ENCODE measurements around the gene LCNL1. TPM values are rescaled to one million over a fixed set of nuclear protein-coding genes. Genes with fewer than 3 reads are reported as not detected.

Gene LCNL1
- total and polyA plus RNA-seq, 5 donors from 2014 or later, result not detected

DNA sequence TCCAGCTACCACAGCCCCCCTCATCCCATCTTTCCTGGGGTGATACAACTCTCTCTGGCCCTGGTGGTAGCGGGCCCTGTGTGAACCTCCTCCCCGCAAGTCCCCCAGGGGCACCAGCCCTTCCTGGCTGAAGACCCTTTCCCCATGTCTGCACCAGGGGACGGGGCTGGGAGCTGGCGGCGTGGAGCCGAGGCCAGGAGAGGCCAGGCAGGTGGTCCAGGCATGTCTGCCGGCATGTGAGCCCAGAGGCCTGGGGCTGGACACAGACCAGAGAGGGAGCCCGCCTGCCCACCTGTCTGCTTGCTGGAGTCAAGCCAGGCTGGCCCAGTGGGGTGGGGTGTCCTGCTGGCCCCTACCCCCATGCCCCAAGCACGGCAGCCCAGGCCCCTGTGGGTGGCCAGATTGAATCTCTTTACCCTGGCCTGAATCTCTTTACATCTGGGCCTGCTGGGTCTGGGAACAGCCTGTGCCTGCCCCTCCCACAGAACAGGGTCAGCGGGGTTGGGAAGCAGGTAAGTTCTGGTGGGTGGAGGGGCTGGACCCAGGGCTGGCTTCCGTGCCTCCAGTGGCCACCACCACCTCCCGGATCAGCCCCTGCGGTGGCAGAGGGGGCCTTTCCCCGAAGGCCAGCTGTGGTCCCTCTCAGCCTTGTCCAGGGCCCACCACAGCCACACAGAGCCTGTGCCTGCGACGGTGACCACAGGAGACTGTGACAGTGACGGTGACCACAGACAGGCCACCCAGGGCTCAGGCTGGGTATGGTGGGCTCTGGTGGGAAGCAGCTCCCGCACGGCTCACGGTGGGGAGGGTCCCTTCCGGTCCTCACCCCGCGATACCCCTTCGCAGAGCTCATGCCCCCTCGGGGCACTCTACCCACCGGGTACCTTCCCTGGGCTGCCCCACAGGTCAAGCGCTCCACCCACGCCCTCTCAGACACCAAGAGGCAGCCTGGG, 23.6 kb upstream of the LCNL1 start:
- H3K4me3 ChIP-seq (ENCODE audit: low read depth, low read length), result no peak overlapping the region
- no peaks in the 10 kb centered on the region for H3K36me3 ChIP-seq (ENCODE audit: control insufficient read depth, insufficient read depth, low read length)
- Mint-ChIP-seq H3K36me3 (no peaks in the 10 kb centered on the region), H3K9me3 (peaks cover 0 to 2% (median 0%) of the 10 kb centered on the region in 7 donors), H3K4me3 (no peak overlapping the region), H3K27me3 (peaks cover 4% of the 10 kb centered on the region), H3K4me1 (peaks cover 0 to 9% (median 2%) of the 10 kb centered on the region in 4 donors), H3K27ac (peak overlapping the region in 1 of 3 donors; percentile 77)
- H3K27ac ChIP-seq (ENCODE audit: insufficient read depth, low read length, poor library complexity, severe bottlenecking), result no peak overlapping the region
- H3K4me1 ChIP-seq (ENCODE audit: control insufficient read depth, insufficient read depth, low read length, poor library complexity, severe bottlenecking), result peaks cover 35% of the 10 kb centered on the region
- DNase-seq (no peak), ATAC-seq (ENCODE audit: low read depth in 2 of 2) (no peak)
- H3K9me3 ChIP-seq (ENCODE audit: control insufficient read depth in 2 of 2, low read length in 2 of 2), result no peaks in the 10 kb centered on the region
- H3K27me3 ChIP-seq (ENCODE audit: control insufficient read depth, insufficient read depth, low read length), result no peaks in the 10 kb centered on the region

DNA sequence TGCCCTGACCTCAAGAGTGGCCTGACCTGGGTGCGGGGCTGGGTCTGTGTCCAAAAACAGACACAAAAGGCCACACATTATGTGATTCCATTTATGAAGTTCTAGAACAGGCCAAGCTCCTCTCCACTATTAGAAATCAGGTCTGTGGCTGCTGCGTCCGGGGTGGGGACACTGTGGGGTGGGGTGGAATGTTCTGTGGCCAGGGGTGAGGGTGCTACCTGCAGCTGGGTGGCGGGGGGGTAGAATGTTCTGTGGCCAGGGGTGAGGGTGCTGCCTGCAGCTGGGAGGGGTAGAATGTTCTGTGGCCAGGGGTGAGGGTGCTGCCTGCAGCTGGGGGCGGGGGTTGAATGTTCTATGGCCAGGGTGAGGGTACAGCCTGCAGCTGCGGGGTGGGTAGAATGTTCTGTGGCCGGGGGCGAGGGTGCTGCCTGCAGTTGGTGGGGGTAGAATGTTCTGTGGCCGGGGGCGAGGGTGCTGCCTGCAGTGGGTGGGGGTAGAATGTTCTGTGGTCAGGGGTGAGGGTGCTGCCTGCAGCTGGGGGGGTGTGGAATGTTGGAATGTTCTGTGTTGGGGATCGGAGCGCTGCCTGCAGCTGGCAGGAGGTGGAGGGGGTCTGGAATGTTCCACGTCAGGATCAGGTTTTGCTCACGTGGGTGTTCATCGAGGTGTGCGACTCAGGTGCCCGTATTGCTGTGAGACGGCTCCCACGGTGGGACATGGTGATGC, 22.4 kb upstream of the LCNL1 start:
- ATAC-seq (ENCODE audit: low read depth in 2 of 2) (peak in 1 of 2 donors; percentile 45), DNase-seq (peak in 1 of 3 donors; percentile 78)
- no peaks in the 10 kb centered on the region for H3K36me3 ChIP-seq (ENCODE audit: control insufficient read depth, insufficient read depth, low read length)
- peaks cover 47% of the 10 kb centered on the region for H3K4me1 ChIP-seq (ENCODE audit: control insufficient read depth, insufficient read depth, low read length, poor library complexity, severe bottlenecking)
- no peak overlapping the region for H3K4me3 ChIP-seq (ENCODE audit: low read depth, low read length)
- Mint-ChIP-seq H3K4me1 (peaks cover 0 to 14% (median 4%) of the 10 kb centered on the region in 4 donors), H3K9me3 (peaks cover 0 to 2% (median 0%) of the 10 kb centered on the region in 7 donors), H3K36me3 (no peaks in the 10 kb centered on the region), H3K27ac (peak overlapping the region in 2 of 3 donors; percentile 72 to 93), H3K27me3 (peaks cover under 1% of the 10 kb centered on the region), H3K4me3 (peak overlapping the region in 3 of 4 donors; percentile 41 to 85 (median 63))
- peak overlapping the region; percentile 15 for H3K27ac ChIP-seq (ENCODE audit: insufficient read depth, low read length, poor library complexity, severe bottlenecking)
- no peaks in the 10 kb centered on the region for H3K27me3 ChIP-seq (ENCODE audit: control insufficient read depth, insufficient read depth, low read length)
- H3K9me3 ChIP-seq (ENCODE audit: control insufficient read depth in 2 of 2, low read length in 2 of 2), result no peaks in the 10 kb centered on the region

DNA sequence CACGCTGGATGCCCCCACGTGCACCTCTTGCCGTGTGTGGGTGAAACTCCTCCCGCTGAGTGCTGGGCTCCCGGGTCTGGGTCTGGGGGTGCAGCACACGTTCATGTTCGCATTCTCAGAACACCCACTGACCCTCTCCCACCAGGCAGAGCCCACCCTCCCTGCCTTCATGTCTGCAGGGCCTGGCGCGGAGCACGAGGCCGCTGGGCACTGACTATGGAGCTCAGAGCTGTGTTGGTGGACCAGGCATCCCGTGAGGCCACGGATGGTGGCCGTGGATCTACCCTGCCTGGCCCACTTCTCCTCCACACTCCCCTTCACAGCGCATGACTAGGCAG, 21.9 kb upstream of the LCNL1 start:
- no peak overlapping the region for H3K27ac ChIP-seq (ENCODE audit: insufficient read depth, low read length, poor library complexity, severe bottlenecking)
- no peak for ATAC-seq (ENCODE audit: low read depth in 2 of 2)
- no peaks in the 10 kb centered on the region for H3K9me3 ChIP-seq (ENCODE audit: control insufficient read depth in 2 of 2, low read length in 2 of 2)
- DNase-seq, result no peak
- no peaks in the 10 kb centered on the region for H3K27me3 ChIP-seq (ENCODE audit: control insufficient read depth, insufficient read depth, low read length)
- Mint-ChIP-seq H3K4me1 (peaks cover 0 to 19% (median 9%) of the 10 kb centered on the region in 4 donors), H3K27me3 (no peaks in the 10 kb centered on the region), H3K9me3 (peaks cover 0 to 2% (median 0%) of the 10 kb centered on the region in 7 donors), H3K4me3 (no peak overlapping the region), H3K27ac (no peak overlapping the region), H3K36me3 (no peaks in the 10 kb centered on the region)
- H3K4me1 ChIP-seq (ENCODE audit: control insufficient read depth, insufficient read depth, low read length, poor library complexity, severe bottlenecking), result peaks cover 52% of the 10 kb centered on the region
- no peaks in the 10 kb centered on the region for H3K36me3 ChIP-seq (ENCODE audit: control insufficient read depth, insufficient read depth, low read length)
- no peak overlapping the region for H3K4me3 ChIP-seq (ENCODE audit: low read depth, low read length)

DNA sequence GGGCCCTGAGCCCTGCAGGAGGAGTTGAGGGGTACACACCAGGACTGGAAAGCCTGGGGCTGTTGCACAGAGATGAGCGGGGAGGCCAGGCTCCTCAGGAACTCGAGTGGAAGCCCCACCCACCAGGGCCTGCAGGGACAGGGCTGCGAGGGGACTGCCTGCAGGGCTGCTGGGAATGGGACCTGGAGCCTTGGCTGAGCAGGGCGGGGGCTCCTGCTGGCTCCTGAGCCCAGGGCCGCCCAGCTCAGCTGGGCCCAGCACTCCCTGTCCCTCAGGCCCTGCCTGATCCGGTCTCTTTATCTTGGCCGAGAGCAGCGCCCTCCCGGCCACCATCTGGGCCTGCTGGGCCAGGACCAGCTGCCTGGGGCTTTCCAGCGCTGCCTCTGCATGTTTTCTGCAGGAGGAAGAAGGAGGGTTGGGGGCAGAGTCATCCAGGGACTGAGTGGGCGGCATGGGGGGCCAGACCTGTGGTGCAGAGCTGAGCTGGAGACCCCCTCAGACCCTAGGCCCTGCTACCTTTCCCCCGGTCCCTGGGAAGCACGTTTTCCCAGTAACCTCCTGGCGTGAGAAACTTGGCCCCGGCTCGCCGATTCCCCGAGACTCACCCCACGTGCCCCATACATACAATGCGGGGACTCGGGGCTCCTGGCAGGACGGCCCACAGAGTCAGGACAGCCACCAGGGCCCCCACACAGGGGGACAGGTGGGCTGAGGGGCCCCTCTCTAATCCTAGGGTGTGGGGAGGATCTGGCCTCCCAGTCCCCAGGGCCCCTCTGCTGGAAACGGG, 21.3 kb upstream of the LCNL1 start:
- Histone ChIP-seq H3K27me3 (ENCODE audit: control insufficient read depth, insufficient read depth, low read length) (no peaks in the 10 kb centered on the region), H3K27ac (ENCODE audit: insufficient read depth, low read length, poor library complexity, severe bottlenecking) (no peak overlapping the region), H3K4me3 (ENCODE audit: low read depth, low read length) (no peak overlapping the region), H3K36me3 (ENCODE audit: control insufficient read depth, insufficient read depth, low read length) (no peaks in the 10 kb centered on the region), H3K4me1 (ENCODE audit: control insufficient read depth, insufficient read depth, low read length, poor library complexity, severe bottlenecking) (peaks cover 58% of the 10 kb centered on the region), H3K9me3 (ENCODE audit: control insufficient read depth in 2 of 2, low read length in 2 of 2) (no peaks in the 10 kb centered on the region)
- DNase-seq, result no peak
- H3K4me1 Mint-ChIP-seq, result peaks cover 0 to 23% (median 12%) of the 10 kb centered on the region in 4 donors
- H3K9me3 Mint-ChIP-seq, result peaks cover 0 to 2% (median 0%) of the 10 kb centered on the region in 7 donors
- H3K27me3 Mint-ChIP-seq, result no peaks in the 10 kb centered on the region
- no peaks in the 10 kb centered on the region for H3K36me3 Mint-ChIP-seq
- H3K4me3 Mint-ChIP-seq, result no peak overlapping the region
- H3K27ac Mint-ChIP-seq, result no peak overlapping the region
- no peak for ATAC-seq (ENCODE audit: low read depth in 2 of 2)

DNA sequence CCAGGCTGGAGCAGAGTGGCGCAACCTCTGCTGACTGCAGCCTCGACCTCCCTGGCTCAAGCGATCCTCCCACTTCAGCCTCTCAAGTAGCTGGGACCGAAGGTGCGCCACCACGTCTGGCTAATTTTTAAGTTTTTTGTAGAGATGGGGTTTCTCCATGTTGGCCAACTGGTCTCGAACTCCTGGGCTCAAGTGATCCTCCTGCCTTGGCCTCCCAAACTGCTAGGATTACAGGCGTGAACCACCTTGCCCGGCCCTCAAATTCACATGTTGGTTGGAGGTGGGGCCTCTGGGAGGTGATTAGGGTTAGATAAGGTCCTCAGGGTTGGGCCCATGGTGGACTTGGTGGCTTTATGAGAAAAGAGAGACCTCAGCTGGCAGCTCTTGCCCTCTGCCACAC, 20.6 kb upstream of the LCNL1 start:
- Mint-ChIP-seq H3K36me3 (no peaks in the 10 kb centered on the region), H3K27me3 (no peaks in the 10 kb centered on the region), H3K4me3 (no peak overlapping the region), H3K4me1 (peaks cover 0 to 25% (median 13%) of the 10 kb centered on the region in 4 donors), H3K9me3 (no peaks in the 10 kb centered on the region), H3K27ac (peak overlapping the region in 1 of 3 donors; percentile 53)
- H3K27me3 ChIP-seq (ENCODE audit: control insufficient read depth, insufficient read depth, low read length), result no peaks in the 10 kb centered on the region
- H3K36me3 ChIP-seq (ENCODE audit: control insufficient read depth, insufficient read depth, low read length), result no peaks in the 10 kb centered on the region
- ATAC-seq (ENCODE audit: low read depth in 2 of 2) (no peak), DNase-seq (no peak)
- no peaks in the 10 kb centered on the region for H3K9me3 ChIP-seq (ENCODE audit: control insufficient read depth in 2 of 2, low read length in 2 of 2)
- H3K4me3 ChIP-seq (ENCODE audit: low read depth, low read length), result no peak overlapping the region
- no peak overlapping the region for H3K27ac ChIP-seq (ENCODE audit: insufficient read depth, low read length, poor library complexity, severe bottlenecking)
- peaks cover 59% of the 10 kb centered on the region for H3K4me1 ChIP-seq (ENCODE audit: control insufficient read depth, insufficient read depth, low read length, poor library complexity, severe bottlenecking)

DNA sequence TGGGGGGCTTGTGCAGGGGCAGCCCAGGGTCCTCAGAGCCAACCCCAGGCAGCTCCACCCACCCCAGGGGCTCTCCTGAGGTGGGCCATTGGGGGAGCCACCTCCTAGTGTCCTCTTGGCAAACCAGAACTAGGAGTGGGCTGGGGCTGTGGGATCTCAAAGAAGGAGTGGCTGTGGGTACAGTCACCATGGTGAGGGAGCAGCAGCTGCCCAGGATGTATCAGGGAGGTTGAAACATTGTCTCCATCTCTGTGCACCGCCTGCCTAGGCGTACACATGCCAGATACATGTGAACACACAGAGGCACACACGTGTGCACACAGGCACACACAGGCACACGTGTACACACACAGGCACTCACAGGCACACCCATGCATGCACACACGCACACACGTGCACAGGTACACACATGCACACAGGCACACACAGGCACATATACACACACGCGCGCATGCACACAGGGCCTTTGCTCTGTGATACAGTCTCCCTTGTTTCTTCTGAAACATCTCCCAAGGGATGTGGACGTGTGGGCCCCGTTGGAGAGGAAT, 20.0 kb upstream of the LCNL1 start:
- Mint-ChIP-seq H3K36me3 (no peaks in the 10 kb centered on the region), H3K27me3 (no peaks in the 10 kb centered on the region), H3K9me3 (no peaks in the 10 kb centered on the region), H3K4me1 (peaks cover 0 to 27% (median 13%) of the 10 kb centered on the region in 4 donors), H3K4me3 (peak overlapping the region in 1 of 4 donors; percentile 67), H3K27ac (peak overlapping the region in 2 of 3 donors; percentile 63 to 83)
- ATAC-seq (ENCODE audit: low read depth in 2 of 2), result no peak
- Histone ChIP-seq H3K4me3 (ENCODE audit: low read depth, low read length) (no peak overlapping the region), H3K27me3 (ENCODE audit: control insufficient read depth, insufficient read depth, low read length) (no peaks in the 10 kb centered on the region), H3K9me3 (ENCODE audit: control insufficient read depth in 2 of 2, low read length in 2 of 2) (no peaks in the 10 kb centered on the region), H3K36me3 (ENCODE audit: control insufficient read depth, insufficient read depth, low read length) (no peaks in the 10 kb centered on the region), H3K4me1 (ENCODE audit: control insufficient read depth, insufficient read depth, low read length, poor library complexity, severe bottlenecking) (peaks cover 59% of the 10 kb centered on the region), H3K27ac (ENCODE audit: insufficient read depth, low read length, poor library complexity, severe bottlenecking) (no peak overlapping the region)
- DNase-seq, result no peak

DNA sequence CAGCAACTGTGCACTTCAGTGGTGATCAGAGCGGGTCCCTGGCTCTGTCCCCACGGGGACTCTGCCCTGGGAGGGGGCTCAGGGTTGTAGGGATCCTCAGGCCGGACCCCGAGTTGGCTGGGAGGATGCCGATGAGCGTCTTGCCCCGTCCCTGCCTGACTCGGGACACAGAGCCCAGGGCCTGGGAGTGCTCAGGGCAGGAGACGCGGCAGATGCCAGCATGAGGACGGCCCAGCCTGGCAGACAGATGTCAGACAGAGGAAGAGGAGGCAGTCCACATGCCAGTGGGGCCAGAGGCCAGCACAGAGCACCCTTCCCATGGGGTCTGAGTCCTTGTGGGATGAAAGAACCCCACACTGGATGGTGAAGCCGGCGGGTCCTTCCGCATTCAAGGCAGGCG, 19.5 kb upstream of the LCNL1 start:
- Histone ChIP-seq H3K27ac (ENCODE audit: insufficient read depth, low read length, poor library complexity, severe bottlenecking) (no peak overlapping the region), H3K4me3 (ENCODE audit: low read depth, low read length) (no peak overlapping the region), H3K9me3 (ENCODE audit: control insufficient read depth in 2 of 2, low read length in 2 of 2) (no peaks in the 10 kb centered on the region), H3K27me3 (ENCODE audit: control insufficient read depth, insufficient read depth, low read length) (no peaks in the 10 kb centered on the region), H3K36me3 (ENCODE audit: control insufficient read depth, insufficient read depth, low read length) (no peaks in the 10 kb centered on the region), H3K4me1 (ENCODE audit: control insufficient read depth, insufficient read depth, low read length, poor library complexity, severe bottlenecking) (peaks cover 59% of the 10 kb centered on the region)
- DNase-seq, result no peak
- Mint-ChIP-seq H3K36me3 (no peaks in the 10 kb centered on the region), H3K27me3 (no peaks in the 10 kb centered on the region), H3K9me3 (no peaks in the 10 kb centered on the region), H3K4me3 (peak overlapping the region in 1 of 4 donors; percentile 67), H3K4me1 (peaks cover 0 to 27% (median 13%) of the 10 kb centered on the region in 4 donors), H3K27ac (no peak overlapping the region)
- no peak for ATAC-seq (ENCODE audit: low read depth in 2 of 2)
